HG03439 (cell line): Measurements from ENCODE around the gene ZCCHC7.
"Not testable (repeated sequence)": the region's sequence is repeated elsewhere in the genome, so short reads cannot be mapped to it uniquely, and the experiment has no call there.

Experiments
- ATAC-seq: cut with Tn5 transposase; IDR thresholded peaks from one replicate; pipeline ENCODE4 v1.9.1; 2021; ENCODE audit warnings: mild to moderate bottlenecking, moderate library complexity; ENCODE audit not compliant: unreplicated experiment

The ZCCHC7 gene

GRCh38 chr9:37291612-37292238 lies 171.4 kb downstream of the ZCCHC7 start:
- ATAC-seq: not testable (repeated sequence)

- ATAC-seq: no peak
These were observed 172.5 kb downstream of the ZCCHC7 start for GRCh38 chr9:37292896-37293295.

GRCh38 chr9:37293664-37294524 lies 173.5 kb downstream of the ZCCHC7 start:
- ATAC-seq: no peak

GRCh38 chr9:37295178-37295577 lies 174.8 kb downstream of the ZCCHC7 start:
- no peak for ATAC-seq

- ATAC-seq: no peak
These were observed 175.4 kb downstream of the ZCCHC7 start for GRCh38 chr9:37295796-37296195.

- no peak for ATAC-seq
These were observed 177.2 kb downstream of the ZCCHC7 start for GRCh38 chr9:37297592-37297991.

- ATAC-seq: no peak
These were observed 180.2 kb downstream of the ZCCHC7 start for GRCh38 chr9:37300620-37301019.

GRCh38 chr9:37301042-37301853 lies 180.9 kb downstream of the ZCCHC7 start:
- no peak for ATAC-seq

- no peak for ATAC-seq
These were observed 181.4 kb downstream of the ZCCHC7 start for GRCh38 chr9:37301854-37302172.

- ATAC-seq: peak; percentile 71
These were observed 181.9 kb downstream of the ZCCHC7 start for GRCh38 chr9:37302277-37302676.

- ATAC-seq: not testable (repeated sequence)
These were observed 182.9 kb downstream of the ZCCHC7 start for GRCh38 chr9:37303272-37303671.

- ATAC-seq: no peak
These were observed 188.8 kb downstream of the ZCCHC7 start for GRCh38 chr9:37309136-37309535.

GRCh38 chr9:37311938-37312708 lies 191.7 kb downstream of the ZCCHC7 start:
- no peak for ATAC-seq

GRCh38 chr9:37324261-37324683 lies 203.9 kb downstream of the ZCCHC7 start:
- peak; percentile 49 for ATAC-seq

- ATAC-seq: no peak
These were observed 204.5 kb downstream of the ZCCHC7 start for GRCh38 chr9:37324691-37325490.

- ATAC-seq: no peak
These were observed 205.4 kb downstream of the ZCCHC7 start for GRCh38 chr9:37325778-37326177.

GRCh38 chr9:37327553-37327952 lies 207.2 kb downstream of the ZCCHC7 start:
- ATAC-seq: no peak

GRCh38 chr9:37328556-37329227 lies 208.3 kb downstream of the ZCCHC7 start:
- ATAC-seq: no peak

- peak; percentile 60 for ATAC-seq
These were observed 209.2 kb downstream of the ZCCHC7 start for GRCh38 chr9:37329576-37329975.
